Neutrophil (primary cell): Measurements from ENCODE around the gene TNRC18.

ENCODE experiments used
- H3K27ac ChIP-seq: fragments of 200-600 bp; sonication (generic); 2 replicates; pipeline ENCODE4 v1.5.1; 2016; ENCODE audit warnings: mild to moderate bottlenecking, moderate library complexity
- H3K27me3 ChIP-seq: fragments of 200-600 bp; sonication (generic); 2 replicates; pipeline ENCODE4 v1.6.0; 2016; ENCODE audit warnings: mild to moderate bottlenecking
- H3K36me3 ChIP-seq: fragments of 200-600 bp; sonication (generic); 2 replicates; pipeline ENCODE4 v1.5.1; 2017
- H3K4me1 ChIP-seq, 2 experiments: fragments of 200-600 bp in 1 of 2; sonication (generic) in 1 of 2; 1 replicate in 1 of 2; 2 replicates in 1 of 2; pipeline versions ENCODE4 v1.5.1 to v1.6.1; 2013 to 2016; ENCODE audit warnings: low read depth in 1 of 2, low read length in 1 of 2, mild to moderate bottlenecking in 1 of 2, moderate library complexity in 1 of 2; ENCODE audit not compliant: control insufficient read depth in 1 of 2, insufficient read depth in 1 of 2
- H3K4me3 ChIP-seq, 2 experiments: fragments of 200-600 bp in 1 of 2; sonication (generic) in 1 of 2; 1 replicate in 1 of 2; 2 replicates in 1 of 2; pipeline ENCODE4 v1.5.1; 2013 to 2016; ENCODE audit warnings: low read depth in 1 of 2, low read length in 1 of 2, mild to moderate bottlenecking in 1 of 2, moderate library complexity in 1 of 2
- H3K9me3 ChIP-seq: fragments of 200-600 bp; sonication (generic); 2 replicates; pipeline ENCODE4 v1.5.1; 2016
- CTCF ChIP-seq: fragments of 200-600 bp; sonication (generic); IDR thresholded peaks from 2 replicates; pipeline ENCODE4 v1.5.1; 2016; ENCODE audit warnings: antibody characterized with exemption

Gene TNRC18

GRCh38 chr7:5404421-5404826, 19.2 kb downstream of the TNRC18 start:
- peaks cover 25 to 29% of the 10 kb centered on the region in 2 experiments for H3K4me1 ChIP-seq
- no peak overlapping the region for H3K4me3 ChIP-seq
- H3K36me3 ChIP-seq: peaks cover 38% of the 10 kb centered on the region
- no peak for TF ChIP-seq CTCF
- H3K27me3 ChIP-seq: no peaks in the 10 kb centered on the region
- H3K9me3 ChIP-seq: no peaks in the 10 kb centered on the region
- no peak overlapping the region for H3K27ac ChIP-seq

GRCh38 chr7:5403442-5403841, 20.2 kb downstream of the TNRC18 start:
- Histone ChIP-seq H3K4me1 (peaks cover 25 to 33% of the 10 kb centered on the region in 2 experiments), H3K9me3 (no peaks in the 10 kb centered on the region), H3K27ac (no peak overlapping the region), H3K4me3 (no peak overlapping the region), H3K27me3 (no peaks in the 10 kb centered on the region), H3K36me3 (peaks cover 38% of the 10 kb centered on the region)
- no peak for TF ChIP-seq CTCF

GRCh38 chr7:5397736-5398135, 25.9 kb downstream of the TNRC18 start:
- Histone ChIP-seq H3K36me3 (peaks cover 34% of the 10 kb centered on the region), H3K4me1 (peaks cover 60 to 65% of the 10 kb centered on the region in 2 experiments), H3K27me3 (no peaks in the 10 kb centered on the region), H3K27ac (peak overlapping the region; percentile 91), H3K4me3 (peak overlapping the region; percentile 81 to 97), H3K9me3 (no peaks in the 10 kb centered on the region)
- no peak for TF ChIP-seq CTCF

GRCh38 chr7:5396999-5397663, 26.5 kb downstream of the TNRC18 start:
- Histone ChIP-seq H3K4me1 (peaks cover 60 to 65% of the 10 kb centered on the region in 2 experiments), H3K9me3 (no peaks in the 10 kb centered on the region), H3K27me3 (no peaks in the 10 kb centered on the region), H3K36me3 (peaks cover 40% of the 10 kb centered on the region), H3K27ac (peak overlapping the region; percentile 91), H3K4me3 (peak overlapping the region; percentile 81 to 97)
- peak; percentile 57 for TF ChIP-seq CTCF

GRCh38 chr7:5396542-5396941, 27.1 kb downstream of the TNRC18 start:
- TF ChIP-seq CTCF: no peak
- H3K36me3 ChIP-seq: peaks cover 42% of the 10 kb centered on the region
- H3K4me1 ChIP-seq: peaks cover 60 to 64% of the 10 kb centered on the region in 2 experiments
- no peaks in the 10 kb centered on the region for H3K9me3 ChIP-seq
- H3K4me3 ChIP-seq: peak overlapping the region; percentile 81 to 97
- peak overlapping the region; percentile 91 for H3K27ac ChIP-seq
- no peaks in the 10 kb centered on the region for H3K27me3 ChIP-seq
